Upper lobe of left lung (tissue), 4 donors: ENCODE results near the gene C17orf50.

Experiments
- POLR2A ChIP-seq, 4 donors: fragments of 450-650 bp; IDR thresholded peaks; one replicate each; pipeline ENCODE4 v1.5.1; 2016 to 2017; ENCODE audit warnings: antibody characterized with exemption in 4 of 4, mild to moderate bottlenecking in 2 of 4
- POLR2AphosphoS5 ChIP-seq, 2 donors: sonication (generic); formaldehyde crosslinking; IDR thresholded peaks; one replicate each; pipeline ENCODE4 v1.5.1; 2017; ENCODE audit warnings: antibody characterized with exemption in 2 of 2
- TF ChIP-seq, protein P1 (sequence below), 6 experiments: fragments of 450-650 bp in 4 of 6; fragments of 200-600 bp in 2 of 6; sonication (generic) in 2 of 6; IDR thresholded peaks; one replicate each; pipeline ENCODE4 v1.5.1; 2016 to 2019; ENCODE audit warnings: antibody characterized with exemption in 6 of 6

DNA sequence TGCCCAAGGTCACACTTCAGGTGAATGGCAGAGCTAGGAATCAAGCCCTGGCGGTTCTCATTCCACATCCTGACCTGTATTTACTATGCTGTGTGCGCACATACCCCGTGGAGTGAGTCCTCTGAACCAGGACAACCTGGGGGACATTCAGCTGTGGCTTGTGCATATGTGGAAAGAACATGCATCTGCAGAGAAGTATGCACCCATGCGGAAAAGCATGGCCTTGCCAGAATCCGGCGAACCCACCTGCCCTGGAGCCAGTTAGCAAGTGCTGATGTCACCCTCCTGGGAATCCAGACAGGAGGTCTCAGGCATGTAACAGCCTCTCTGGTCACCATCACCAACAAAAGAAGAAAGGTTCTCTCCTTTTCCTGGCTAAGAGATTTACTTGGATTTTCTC, 27.3 kb upstream of the C17orf50 start:
- TF ChIP-seq, protein P1, sequence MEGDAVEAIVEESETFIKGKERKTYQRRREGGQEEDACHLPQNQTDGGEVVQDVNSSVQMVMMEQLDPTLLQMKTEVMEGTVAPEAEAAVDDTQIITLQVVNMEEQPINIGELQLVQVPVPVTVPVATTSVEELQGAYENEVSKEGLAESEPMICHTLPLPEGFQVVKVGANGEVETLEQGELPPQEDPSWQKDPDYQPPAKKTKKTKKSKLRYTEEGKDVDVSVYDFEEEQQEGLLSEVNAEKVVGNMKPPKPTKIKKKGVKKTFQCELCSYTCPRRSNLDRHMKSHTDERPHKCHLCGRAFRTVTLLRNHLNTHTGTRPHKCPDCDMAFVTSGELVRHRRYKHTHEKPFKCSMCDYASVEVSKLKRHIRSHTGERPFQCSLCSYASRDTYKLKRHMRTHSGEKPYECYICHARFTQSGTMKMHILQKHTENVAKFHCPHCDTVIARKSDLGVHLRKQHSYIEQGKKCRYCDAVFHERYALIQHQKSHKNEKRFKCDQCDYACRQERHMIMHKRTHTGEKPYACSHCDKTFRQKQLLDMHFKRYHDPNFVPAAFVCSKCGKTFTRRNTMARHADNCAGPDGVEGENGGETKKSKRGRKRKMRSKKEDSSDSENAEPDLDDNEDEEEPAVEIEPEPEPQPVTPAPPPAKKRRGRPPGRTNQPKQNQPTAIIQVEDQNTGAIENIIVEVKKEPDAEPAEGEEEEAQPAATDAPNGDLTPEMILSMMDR (IDR thresholded peaks at IDR 0.05) = no peak
- TF ChIP-seq POLR2AphosphoS5 (IDR thresholded peaks at IDR 0.05) = no peak
- TF ChIP-seq POLR2A (IDR thresholded peaks at IDR 0.05) = no peak
